Skin of body (tissue), 2 donors: Measurements from ENCODE around the gene CACNB1. TPM values are rescaled to one million over a fixed set of nuclear protein-coding genes. Genes with fewer than 3 reads are reported as not detected.
A peak's percentile ranks its signal among the peaks of the same experiment; 100 is the strongest.
"Not testable (repeated sequence)": the region's sequence is repeated elsewhere in the genome, so short reads cannot be mapped to it uniquely, and the experiment has no call there.

Source experiments
- DNase-seq: peaks from one replicate; lab custom pipeline; 2025; lab: John Stamatoyannopoulos, UW
- total RNA-seq: library from RNA; depleted of rRNA; stranded (reverse); fragments of >200 nt; gene quantifications from one replicate; pipeline ENCODE4 v1.2.3, GENCODE V29; 2014

Gene CACNB1
- total RNA-seq, 1 donor from 2014 or later: 17.5 TPM

DNA sequence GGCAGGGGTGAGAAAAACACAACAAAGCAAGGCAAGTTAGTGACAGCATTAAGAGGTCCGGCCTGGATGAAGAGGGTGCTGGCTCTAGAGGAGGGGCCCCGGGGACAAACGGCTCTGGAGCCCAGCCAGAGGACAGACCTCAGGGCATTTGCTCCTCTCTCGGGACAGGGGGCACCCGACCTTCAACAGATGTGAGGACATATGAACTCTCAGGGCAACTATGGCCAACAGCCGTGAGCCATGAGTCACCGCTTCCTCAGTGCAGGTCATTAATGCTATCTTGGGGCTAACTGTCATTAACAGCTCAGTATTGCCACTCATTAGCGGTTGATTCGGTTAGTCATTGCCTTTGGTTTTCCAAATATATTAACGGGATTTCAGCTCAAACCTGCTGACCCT is 21.8 kb downstream of the CACNB1 start:
- no peak for DNase-seq

DNA sequence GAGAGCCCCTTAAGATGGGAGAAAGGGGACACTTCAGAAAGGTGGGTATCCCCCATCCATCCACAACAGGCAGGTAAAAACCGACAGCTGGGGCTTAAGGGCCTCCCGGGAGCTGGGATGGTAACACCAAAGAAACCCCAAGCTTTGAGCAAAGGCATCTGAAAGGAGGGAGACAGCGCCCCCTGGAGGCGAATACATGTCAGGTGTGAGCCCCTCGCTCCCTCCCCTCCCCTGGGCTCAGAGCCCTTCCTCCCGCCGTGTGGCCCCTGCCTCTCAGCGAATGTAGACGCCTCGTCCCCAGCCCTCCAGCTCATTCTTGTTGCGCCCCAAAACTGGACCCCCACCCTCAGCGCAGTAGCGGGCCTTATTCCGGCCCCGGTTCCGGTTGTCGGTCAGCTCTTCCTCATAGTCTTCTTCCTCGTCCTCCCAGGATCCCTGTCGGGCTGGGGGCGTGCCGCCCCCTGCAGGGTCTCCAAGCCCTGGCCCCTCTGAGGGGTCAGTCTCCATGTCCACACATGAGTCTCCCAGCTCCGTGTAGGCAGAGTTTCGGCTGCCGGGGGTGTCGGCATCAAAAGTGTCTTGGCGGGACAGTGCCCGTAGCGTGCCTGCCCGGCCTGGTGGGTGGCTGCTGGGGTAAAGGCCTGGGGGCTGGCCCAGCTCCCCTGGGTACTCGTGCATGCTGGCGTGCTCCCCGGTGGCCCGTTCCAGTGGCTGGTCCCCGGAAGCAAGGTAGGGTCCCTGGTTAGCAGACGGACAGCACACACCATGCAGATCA is 22.4 kb downstream of the CACNB1 start:
- no peak for DNase-seq

- no peak for DNase-seq
These were observed 23.8 kb downstream of the CACNB1 start for GRCh38 chr17:39173526-39174274.

DNA sequence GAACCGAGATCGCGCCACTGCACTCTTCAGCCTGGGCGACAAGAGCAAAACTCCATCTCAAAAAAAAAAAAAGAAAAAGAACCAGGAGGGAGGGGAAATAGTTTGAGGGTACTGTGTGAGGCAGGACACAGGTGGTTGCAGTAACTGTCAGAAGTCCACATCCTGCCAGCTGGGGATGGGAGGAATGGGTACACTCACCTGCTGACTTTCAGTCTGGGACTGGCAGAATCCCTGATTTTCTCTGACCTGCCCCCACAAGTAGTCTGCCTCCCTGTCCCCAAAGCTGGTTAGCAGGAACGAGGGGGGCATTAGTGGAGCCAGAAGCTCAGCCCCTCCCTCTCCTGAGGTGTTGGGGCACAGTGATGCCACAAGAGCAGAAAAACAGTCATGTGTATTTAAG is 24.4 kb downstream of the CACNB1 start:
- DNase-seq: no peak

DNA sequence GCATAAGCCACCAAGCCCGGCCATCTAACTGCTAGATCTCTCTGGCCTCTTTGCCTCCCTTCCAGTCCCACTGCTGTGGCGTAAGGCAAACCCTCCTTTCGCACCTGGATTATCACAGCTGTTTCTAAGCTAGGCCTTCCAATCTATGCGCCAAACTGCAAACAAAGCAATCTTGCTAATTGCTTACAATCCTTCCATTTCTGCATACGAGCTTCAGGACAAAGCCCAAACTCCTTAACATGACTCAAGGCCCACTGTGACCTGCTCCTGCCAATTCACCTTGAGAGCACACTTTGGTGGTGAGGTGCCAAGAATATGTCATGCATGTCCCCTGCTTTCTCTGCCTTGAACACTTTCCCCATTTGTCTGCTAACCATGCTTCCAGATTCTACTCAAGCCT is 25.5 kb downstream of the CACNB1 start:
- DNase-seq: no peak

- no peak for DNase-seq
These were observed 26.9 kb downstream of the CACNB1 start for GRCh38 chr17:39170558-39170957.

DNA sequence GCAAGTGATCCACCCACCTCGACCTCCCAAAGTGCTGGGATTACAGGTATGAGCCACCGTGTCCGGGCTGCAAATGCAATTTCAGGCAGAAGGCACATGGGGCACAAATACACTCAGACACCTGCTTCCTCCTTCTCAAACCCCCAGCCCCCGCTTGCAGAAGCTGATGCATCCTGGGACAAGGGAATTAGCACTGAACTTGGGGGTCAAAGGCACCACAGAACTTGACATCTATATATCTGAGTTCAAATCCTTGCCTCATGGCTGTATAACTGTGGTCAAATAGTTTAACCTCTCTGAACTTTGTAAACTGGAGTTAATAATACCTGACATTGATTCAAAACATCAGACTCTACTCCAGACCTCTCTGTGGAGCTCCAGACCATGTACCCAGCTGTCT is 27.4 kb downstream of the CACNB1 start:
- DNase-seq: no peak

DNA sequence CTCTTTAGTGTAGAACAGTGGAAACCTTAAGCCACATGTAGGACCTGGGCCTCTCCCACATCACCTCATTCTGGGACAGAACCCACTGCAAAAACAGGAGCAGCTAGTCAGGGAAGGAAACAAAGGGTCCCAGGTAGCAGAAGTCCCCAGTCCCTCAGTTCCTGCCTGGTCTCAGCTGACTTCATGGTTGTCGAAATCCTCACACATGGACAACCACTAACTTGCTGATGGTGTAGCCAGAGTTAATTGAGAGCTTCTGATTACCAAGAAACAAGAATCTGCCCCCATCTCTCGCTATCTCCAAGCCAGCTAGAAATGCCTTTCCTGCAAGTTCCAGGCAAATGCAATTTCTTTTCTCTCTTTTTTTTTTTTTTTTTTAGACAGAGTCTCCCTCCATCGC is 28.0 kb downstream of the CACNB1 start:
- no peak for DNase-seq

GRCh38 chr17:39169101-39169500 is 28.4 kb downstream of the CACNB1 start:
- DNase-seq: no peak

DNA sequence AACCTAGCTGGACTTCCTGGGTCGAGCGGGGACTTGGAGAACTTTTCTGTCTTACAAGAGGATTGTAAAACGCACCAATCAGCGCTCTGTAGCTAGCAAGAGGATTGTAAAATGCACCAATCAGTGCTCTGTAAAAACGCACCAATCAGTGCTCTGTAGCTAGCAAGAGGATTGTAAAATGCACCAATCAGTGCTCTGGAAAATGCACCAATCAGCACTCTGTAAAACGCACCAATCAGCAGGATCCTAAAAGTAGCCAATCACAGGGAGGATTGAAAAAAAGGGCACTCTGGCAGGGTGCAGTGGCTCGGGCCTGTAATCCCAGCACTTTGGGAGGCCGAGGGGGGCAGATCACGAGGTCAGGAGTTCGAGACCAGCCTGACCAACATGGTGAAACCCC is 29.0 kb downstream of the CACNB1 start:
- not testable (repeated sequence) for DNase-seq

DNA sequence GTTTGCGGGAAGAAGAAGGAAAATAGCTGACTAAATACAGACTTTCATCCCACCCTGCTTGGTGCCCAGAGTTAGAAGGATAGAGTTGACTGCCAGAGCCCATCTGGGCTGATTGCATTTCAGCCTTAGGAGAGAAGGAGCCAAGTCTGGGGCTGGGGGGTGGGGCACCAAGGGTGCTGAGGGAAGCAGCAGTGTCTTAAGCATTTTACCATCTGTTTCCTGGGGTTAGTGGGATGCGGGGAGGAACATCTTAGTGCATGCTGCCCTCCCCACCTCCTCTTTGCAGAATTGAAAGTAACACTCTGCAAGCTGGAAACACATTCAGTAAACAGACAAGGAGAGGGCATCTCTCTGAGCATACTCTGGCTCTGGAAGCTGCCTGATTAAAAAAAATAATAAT is 30.0 kb downstream of the CACNB1 start:
- no peak for DNase-seq

DNA sequence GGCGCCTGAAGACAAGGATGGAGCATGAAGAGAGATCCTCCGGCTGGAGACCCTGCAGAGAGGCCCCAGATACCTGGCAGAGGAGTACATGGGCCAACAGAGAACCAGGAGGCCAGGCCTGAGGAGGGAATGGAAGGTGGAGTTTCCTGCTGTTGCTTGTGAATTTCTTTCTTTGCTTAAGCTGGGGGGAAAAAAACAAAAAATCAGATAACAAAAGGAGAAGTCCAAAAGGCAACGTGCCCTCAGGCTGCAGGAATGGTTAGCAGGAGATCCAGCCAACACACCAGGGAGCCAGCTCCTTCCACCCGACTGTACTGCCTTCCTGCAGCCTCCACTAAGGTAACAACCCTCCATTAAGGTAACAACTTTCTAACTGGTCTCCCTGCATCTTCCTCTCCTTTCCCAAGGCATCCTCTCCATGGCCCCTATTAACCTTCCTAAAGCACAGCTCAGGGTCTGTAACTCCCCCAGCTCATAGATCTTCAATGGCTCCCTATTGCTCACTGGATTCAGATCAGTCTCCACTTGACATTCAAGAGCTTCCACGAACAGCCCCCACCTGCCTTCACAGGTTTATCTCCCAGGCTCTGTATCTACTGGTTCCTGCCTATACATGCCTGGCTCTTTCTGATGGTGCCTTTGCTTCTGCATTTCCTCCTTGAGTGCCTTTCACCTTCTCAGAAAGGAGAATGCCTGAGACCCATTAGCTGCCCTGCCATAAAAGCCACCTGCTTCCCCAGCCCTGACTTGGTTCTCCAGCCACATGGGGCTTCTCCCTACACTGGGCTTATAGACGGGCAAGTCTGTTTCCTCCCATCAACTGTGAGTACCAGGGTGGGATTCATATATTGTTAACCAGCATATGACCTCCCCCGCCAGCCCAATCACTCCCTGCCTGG is 30.8 kb downstream of the CACNB1 start:
- no peak for DNase-seq

GRCh38 chr17:39165841-39166349 is 31.6 kb downstream of the CACNB1 start, which contains the start of gene ARL5C:
Gene ARL5C, minus strand, starts transcription at chr17:39166161. Its CDS starts 401 bp downstream, at chr17:39165760.
- no peak for DNase-seq

GRCh38 chr17:39165178-39165840 is 32.2 kb downstream of the CACNB1 start:
- no peak for DNase-seq

DNA sequence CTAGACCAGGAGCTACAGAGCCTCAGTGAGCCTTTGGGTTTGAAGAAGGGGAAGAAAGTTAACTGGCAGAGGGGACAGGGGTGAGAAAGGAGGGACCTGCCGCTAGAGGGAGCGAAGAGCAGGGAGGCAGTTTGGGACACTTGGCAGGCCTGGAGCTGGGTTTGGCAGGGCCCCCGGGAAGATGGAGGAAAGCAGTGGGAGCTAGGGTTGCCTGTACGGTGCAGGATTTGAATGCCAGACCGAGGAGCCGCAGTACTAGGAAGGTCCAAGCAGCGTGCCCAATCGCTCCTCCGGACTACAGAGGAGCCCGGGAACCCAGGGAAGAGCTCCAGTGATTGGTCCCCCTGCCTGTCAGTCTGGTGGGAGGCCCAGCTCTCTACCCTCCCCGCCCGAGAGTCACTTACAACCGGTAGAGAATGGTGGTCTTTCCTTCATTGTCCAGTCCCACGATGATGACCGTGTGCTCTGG is 32.8 kb downstream of the CACNB1 start:
- peak; percentile 57 for DNase-seq

DNA sequence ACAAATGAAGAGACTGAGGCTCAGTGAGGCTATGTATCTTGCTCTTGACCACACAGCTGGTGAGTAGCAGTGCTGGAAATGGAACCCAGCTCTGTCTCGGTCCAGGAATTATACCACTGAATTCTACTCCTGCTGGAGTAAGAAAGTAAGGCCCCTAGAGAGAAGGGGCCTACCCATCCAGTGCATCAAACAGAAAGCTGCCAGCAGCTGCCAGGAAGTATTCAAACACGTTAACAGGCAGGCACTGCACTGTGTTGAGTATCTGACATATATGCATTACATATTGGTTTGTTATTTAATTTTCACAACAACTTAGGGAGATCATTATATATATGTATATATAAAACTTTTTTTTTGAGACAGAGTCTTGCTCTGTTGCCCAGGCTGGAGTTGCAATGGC is 35.5 kb downstream of the CACNB1 start:
- DNase-seq: no peak

DNA sequence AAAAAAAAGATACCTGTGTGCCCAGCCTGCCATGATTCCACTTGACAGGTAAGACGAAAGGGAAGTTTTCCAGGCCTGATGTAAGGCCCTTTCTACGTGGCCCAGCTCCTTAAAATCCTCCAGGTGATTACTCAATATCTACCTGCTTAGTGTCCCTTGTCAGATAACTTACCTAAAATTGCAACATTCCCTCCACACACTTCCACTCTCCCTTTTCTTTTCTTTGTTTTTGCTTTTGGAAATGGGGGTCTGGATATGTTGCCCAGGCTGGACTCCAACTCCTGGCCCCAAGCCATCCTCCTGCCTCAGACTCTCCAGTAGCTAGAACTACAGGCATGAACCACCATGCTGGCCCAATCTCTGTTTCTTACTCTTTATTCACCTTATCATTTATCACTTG is 38.8 kb downstream of the CACNB1 start:
- no peak for DNase-seq

DNA sequence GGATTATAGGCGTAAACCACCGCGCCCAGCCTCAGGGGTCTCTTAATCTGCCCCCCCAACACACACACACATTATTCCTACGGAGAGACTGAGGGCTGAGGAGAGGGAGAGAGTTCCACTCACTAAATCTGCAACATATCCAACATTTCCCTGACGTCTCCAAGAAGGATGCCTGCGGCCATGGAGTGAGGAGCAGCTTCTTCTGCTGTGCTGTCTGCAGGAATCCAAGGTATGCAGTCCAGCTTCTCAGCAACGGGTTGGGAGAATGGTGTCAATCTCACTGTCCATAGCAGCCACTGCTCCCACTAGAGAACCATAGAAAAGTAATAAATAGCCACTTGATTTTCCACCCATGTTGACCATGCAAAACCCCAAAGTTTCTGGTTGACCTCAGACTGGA is 41.0 kb downstream of the CACNB1 start:
- DNase-seq: no peak

- DNase-seq: no peak
These were observed 41.8 kb downstream of the CACNB1 start for GRCh38 chr17:39155654-39156053.

GRCh38 chr17:39153599-39154051 is 43.8 kb downstream of the CACNB1 start:
- peak; percentile 88 for DNase-seq
